Neuronal stem cell (in vitro differentiated cells): ENCODE data around the gene EIF4G2.
"Not testable (repeated sequence)": the region's sequence is repeated elsewhere in the genome, so short reads cannot be mapped to it uniquely, and the experiment has no call there.

ENCODE experiments used
- DNase-seq: peaks from one replicate; pipeline ENCODE4 v3.0.0-alpha.2; 2013; ENCODE audit warnings: low spot score
- H2AFZ ChIP-seq: one replicate; pipeline ENCODE4 v1.6.1; 2013; ENCODE audit warnings: mild to moderate bottlenecking, low read length, inconsistent platforms
- H2AK5ac ChIP-seq: 2 replicates; pipeline ENCODE4 v1.6.1; 2013; ENCODE audit warnings: low read depth, mild to moderate bottlenecking, inconsistent platforms, low read length, moderate library complexity, mixed read lengths
- H2BK120ac ChIP-seq: 2 replicates; pipeline ENCODE4 v1.6.1; 2013; ENCODE audit warnings: low read depth, mild to moderate bottlenecking, inconsistent platforms, low read length, moderate library complexity, mixed read lengths
- H2BK12ac ChIP-seq: one replicate; pipeline ENCODE4 v1.6.1; 2013; ENCODE audit warnings: low read length, inconsistent platforms
- H2BK15ac ChIP-seq: 2 replicates; pipeline ENCODE4 v1.6.1; 2013; ENCODE audit warnings: mild to moderate bottlenecking, low read length, inconsistent platforms, mixed read lengths
- H2BK5ac ChIP-seq: one replicate; pipeline ENCODE4 v1.6.1; 2013; ENCODE audit warnings: inconsistent platforms, mild to moderate bottlenecking, low read length, moderate library complexity
- H3K14ac ChIP-seq: one replicate; pipeline ENCODE4 v1.6.1; 2013; ENCODE audit warnings: low read length, inconsistent platforms
- H3K18ac ChIP-seq: 2 replicates; pipeline ENCODE4 v1.6.1; 2013; ENCODE audit warnings: low read length, inconsistent platforms
- H3K23ac ChIP-seq: 2 replicates; pipeline ENCODE4 v1.6.1; 2013; ENCODE audit warnings: low read depth, mild to moderate bottlenecking, mixed read lengths, low read length, inconsistent platforms; ENCODE audit not compliant: poor library complexity
- H3K27ac ChIP-seq: replicated peaks from 3 replicates; pipeline ENCODE4 v1.5.1; 2013; ENCODE audit warnings: low read length, inconsistent platforms
- H3K27me3 ChIP-seq, 3 experiments: 2 replicates each; pipeline ENCODE4 v1.6.1; 2013; ENCODE audit warnings: low read length in 3 of 3, mild to moderate bottlenecking in 2 of 3, inconsistent platforms in 1 of 3, low read depth in 1 of 3, mixed read lengths in 1 of 3, moderate library complexity in 1 of 3; ENCODE audit not compliant: control insufficient read depth in 3 of 3, insufficient read depth in 3 of 3
- H3K36me3 ChIP-seq, 2 donors: replicated peaks in 1 of 2; 2 replicates each; pipeline ENCODE4 v1.6.1; 2013; ENCODE audit warnings: low read length in 2 of 2; ENCODE audit not compliant: control insufficient read depth in 2 of 2, insufficient read depth in 2 of 2
- H3K4ac ChIP-seq: 2 replicates; pipeline ENCODE4 v1.6.1; 2013; ENCODE audit warnings: inconsistent platforms, mild to moderate bottlenecking, low read length, moderate library complexity
- H3K4me1 ChIP-seq, 2 donors: 1 replicate in 1 of 2; 2 replicates in 1 of 2; pipeline ENCODE4 v1.6.1; 2013; ENCODE audit warnings: low read length in 2 of 2, low read depth in 1 of 2; ENCODE audit not compliant: control insufficient read depth in 2 of 2, insufficient read depth in 1 of 2
- H3K4me2 ChIP-seq: one replicate; pipeline ENCODE4 v1.6.1; 2013; ENCODE audit warnings: mild to moderate bottlenecking, low read length, inconsistent platforms; ENCODE audit not compliant: insufficient read depth, poor library complexity, severe bottlenecking
- H3K4me3 ChIP-seq, 2 donors: 2 replicates each; pipeline ENCODE4 v1.5.1; 2013; ENCODE audit warnings: low read length in 2 of 2, mild to moderate bottlenecking in 2 of 2, inconsistent platforms in 1 of 2, moderate library complexity in 1 of 2
- H3K79me1 ChIP-seq: one replicate; pipeline ENCODE4 v1.6.1; 2013; ENCODE audit warnings: low read depth, mild to moderate bottlenecking, inconsistent platforms, low read length, moderate library complexity
- H3K9ac ChIP-seq: one replicate; pipeline ENCODE4 v1.6.1; 2013; ENCODE audit warnings: mild to moderate bottlenecking, low read depth, low read length, inconsistent platforms; ENCODE audit not compliant: poor library complexity
- H3K9me3 ChIP-seq, 2 donors: replicated peaks in 1 of 2; 2 replicates each; pipeline versions ENCODE3 to v1.6.1; 2013; ENCODE audit warnings: low read length in 2 of 2, mild to moderate bottlenecking in 2 of 2, inconsistent platforms in 1 of 2, low read depth in 1 of 2, mixed read lengths in 1 of 2, moderate library complexity in 1 of 2; ENCODE audit not compliant: control insufficient read depth in 2 of 2, insufficient read depth in 1 of 2
- H4K8ac ChIP-seq: one replicate; pipeline ENCODE4 v1.6.1; 2013; ENCODE audit warnings: low read depth, mild to moderate bottlenecking, inconsistent platforms, low read length, moderate library complexity
- H4K91ac ChIP-seq: one replicate; pipeline ENCODE4 v1.6.1; 2013; ENCODE audit warnings: low read length, low read depth, mild to moderate bottlenecking, inconsistent platforms; ENCODE audit not compliant: poor library complexity
- WGBS, 2 donors: extraction: QIAGEN DNeasy Blood & Tissue Kit; methylation state at CpG; one replicate each; pipeline ENCODE4 v1.1.7; 2013; ENCODE audit warnings: missing lambda C conversion rate in 2 of 2, mixed read lengths in 1 of 2; ENCODE audit not compliant: insufficient read length in 2 of 2, insufficient replicate concordance in 1 of 2; ENCODE audit errors: extremely low coverage in 2 of 2; 5-methylcytosine and 5-hydroxymethylcytosine counted together

EIF4G2 gene

GRCh38 chr11:10824888-10825287 lies 16.2 kb upstream of the EIF4G2 start:
- no peak for DNase-seq
- no peak overlapping the region for H2BK120ac ChIP-seq
- no peak overlapping the region for H3K14ac ChIP-seq

GRCh38 chr11:10823152-10823579 lies 14.4 kb upstream of the EIF4G2 start:
- Histone ChIP-seq H3K9me3 (no peaks in the 10 kb centered on the region), H3K4me1 (no peaks in the 10 kb centered on the region), H3K27me3 (no peaks in the 10 kb centered on the region), H3K36me3 (no peaks in the 10 kb centered on the region), H3K9ac (no peak overlapping the region), H3K14ac (no peak overlapping the region), H2BK12ac (no peak overlapping the region), H3K4ac (no peak overlapping the region), H2BK15ac (no peak overlapping the region), H3K4me3 (no peak overlapping the region), H3K27ac (no peak overlapping the region), H3K4me2 (no peak overlapping the region), H2BK5ac (no peak overlapping the region), H3K23ac (no peak overlapping the region), H2BK120ac (no peak overlapping the region), H3K18ac (no peak overlapping the region), H4K91ac (no peak overlapping the region), H3K79me1 (no peaks in the 10 kb centered on the region), H4K8ac (no peak overlapping the region), H2AK5ac (no peak overlapping the region), H2AFZ (no peak overlapping the region)
- no peak for DNase-seq
- WGBS, 2 donors, result no CpG with 5 or more reads among the region's 2 CpGs

More at GRCh38 chr11:10824888-10825287, 16.2 kb upstream of the EIF4G2 start:
- WGBS, 2 donors, result no CpG with 5 or more reads among the region's 3 CpGs
- H3K23ac ChIP-seq, result no peak overlapping the region
- H3K79me1 ChIP-seq, result no peaks in the 10 kb centered on the region
- no peaks in the 10 kb centered on the region for H3K9me3 ChIP-seq
- no peak overlapping the region for H3K9ac ChIP-seq
- peak overlapping the region; percentile 16 for H2AFZ ChIP-seq
- H2AK5ac ChIP-seq, result no peak overlapping the region
- no peak overlapping the region for H3K18ac ChIP-seq
- H2BK5ac ChIP-seq, result no peak overlapping the region
- no peak overlapping the region for H3K4me2 ChIP-seq
- H3K27ac ChIP-seq, result no peak overlapping the region
- H3K27me3 ChIP-seq, result no peaks in the 10 kb centered on the region
- H4K91ac ChIP-seq, result no peak overlapping the region
- H3K4ac ChIP-seq, result no peak overlapping the region
- H3K4me1 ChIP-seq, result no peaks in the 10 kb centered on the region
- no peak overlapping the region for H4K8ac ChIP-seq
- H2BK12ac ChIP-seq, result no peak overlapping the region
- H3K36me3 ChIP-seq, result no peaks in the 10 kb centered on the region
- H2BK15ac ChIP-seq, result no peak overlapping the region
- H3K4me3 ChIP-seq, result no peak overlapping the region

GRCh38 chr11:10822491-10822890 lies 13.8 kb upstream of the EIF4G2 start:
- not testable (repeated sequence) for H3K79me1 ChIP-seq, H3K4me1 ChIP-seq, H2BK120ac ChIP-seq, H3K4ac ChIP-seq, H3K9ac ChIP-seq, H3K18ac ChIP-seq, H2AK5ac ChIP-seq, H4K91ac ChIP-seq, H3K4me3 ChIP-seq, H3K4me2 ChIP-seq, DNase-seq, H3K36me3 ChIP-seq, H2BK5ac ChIP-seq, H2AFZ ChIP-seq, H2BK15ac ChIP-seq, H3K9me3 ChIP-seq, H2BK12ac ChIP-seq, H3K27ac ChIP-seq, H3K14ac ChIP-seq, H3K23ac ChIP-seq, H3K27me3 ChIP-seq, H4K8ac ChIP-seq
- WGBS, 2 donors, result no CpG with 5 or more reads among the region's 3 CpGs

- WGBS, 2 donors, result no CpG with 5 or more reads among the region's 1 CpG
- no peaks in the 10 kb centered on the region for H3K9me3 ChIP-seq
Observed at GRCh38 chr11:10818594-10818993, 9.9 kb upstream of the EIF4G2 start.

More at GRCh38 chr11:10818594-10818993, 9.9 kb upstream of the EIF4G2 start:
- Histone ChIP-seq H2BK12ac (no peak overlapping the region), H2AFZ (no peak overlapping the region), H3K4me2 (no peak overlapping the region), H3K36me3 (no peaks in the 10 kb centered on the region), H3K14ac (no peak overlapping the region), H3K79me1 (no peaks in the 10 kb centered on the region), H3K27ac (no peak overlapping the region), H3K4me3 (no peak overlapping the region), H3K23ac (no peak overlapping the region), H3K9ac (no peak overlapping the region), H4K8ac (no peak overlapping the region), H2BK5ac (no peak overlapping the region), H4K91ac (no peak overlapping the region), H2BK120ac (no peak overlapping the region), H3K4ac (no peak overlapping the region), H3K4me1 (no peaks in the 10 kb centered on the region), H2AK5ac (no peak overlapping the region), H3K18ac (no peak overlapping the region), H2BK15ac (no peak overlapping the region), H3K27me3 (no peaks in the 10 kb centered on the region)
- DNase-seq, result no peak
